ENCODE measurements around the gene FGF2.
"Not testable (repeated sequence)": the region's sequence is repeated elsewhere in the genome, so short reads cannot be mapped to it uniquely, and the experiment has no call there.

Gene FGF2

GRCh38 chr4:122847931-122848330, 21.3 kb downstream of the FGF2 start:
- H4K20me1 ChIP-seq (ENCODE audit: insufficient read depth), result no peaks in the 10 kb centered on the region; the same call in 1 of the 2 replicates
- H2AFZ ChIP-seq (ENCODE audit: low read depth), result no peak overlapping the region
- no peak overlapping the region for H3K4me3 ChIP-seq (IDR thresholded peaks at IDR 0.05; ENCODE audit: insufficient read depth, low read depth, low read length)
- TF ChIP-seq CTCF (conservative IDR thresholded peaks at IDR 0.05; ENCODE audit: low read depth, low read length), result no peak
- no peak overlapping the region for H3K9ac ChIP-seq
- H3K4me2 ChIP-seq, result no peak overlapping the region
- H3K79me2 ChIP-seq (ENCODE audit: insufficient read depth, low read depth), result no peaks in the 10 kb centered on the region
- no peak overlapping the region for H3K27ac ChIP-seq
- H3K4me1 ChIP-seq (ENCODE audit: low read depth, poor library complexity, severe bottlenecking), result peaks cover 12% of the 10 kb centered on the region
- H3K27me3 ChIP-seq (ENCODE audit: insufficient read depth, low read depth), result no peaks in the 10 kb centered on the region
- no peaks in the 10 kb centered on the region for H3K36me3 ChIP-seq (ENCODE audit: insufficient read depth)

- not testable (repeated sequence) for H3K4me3 ChIP-seq (IDR thresholded peaks at IDR 0.05; ENCODE audit: insufficient read depth, low read depth, low read length); H3K4me2 ChIP-seq; H4K20me1 ChIP-seq (ENCODE audit: insufficient read depth); H3K9ac ChIP-seq; H3K36me3 ChIP-seq (ENCODE audit: insufficient read depth); H3K27me3 ChIP-seq (ENCODE audit: insufficient read depth, low read depth); H2AFZ ChIP-seq (ENCODE audit: low read depth); H3K79me2 ChIP-seq (ENCODE audit: insufficient read depth, low read depth); H3K27ac ChIP-seq
- peaks cover 12% of the 10 kb centered on the region for H3K4me1 ChIP-seq (ENCODE audit: low read depth, poor library complexity, severe bottlenecking)
Observed at GRCh38 chr4:122849789-122850188, 23.2 kb downstream of the FGF2 start.

GRCh38 chr4:122851568-122851967, 24.9 kb downstream of the FGF2 start:
- H2AFZ ChIP-seq (ENCODE audit: low read depth), result no peak overlapping the region
- no peak for TF ChIP-seq CTCF (conservative IDR thresholded peaks at IDR 0.05; ENCODE audit: low read depth, low read length)
- no peaks in the 10 kb centered on the region for H3K79me2 ChIP-seq (ENCODE audit: insufficient read depth, low read depth)
- no peak overlapping the region for H3K4me3 ChIP-seq (IDR thresholded peaks at IDR 0.05; ENCODE audit: insufficient read depth, low read depth, low read length)
- no peaks in the 10 kb centered on the region for H3K27me3 ChIP-seq (ENCODE audit: insufficient read depth, low read depth)
- peaks cover 15% of the 10 kb centered on the region for H3K4me1 ChIP-seq (ENCODE audit: low read depth, poor library complexity, severe bottlenecking)
- no peak overlapping the region for H3K27ac ChIP-seq
- no peak overlapping the region for H3K4me2 ChIP-seq
- no peak overlapping the region for H3K9ac ChIP-seq
- no peaks in the 10 kb centered on the region; the same call in 1 of the 2 replicates for H4K20me1 ChIP-seq (ENCODE audit: insufficient read depth)
- H3K36me3 ChIP-seq (ENCODE audit: insufficient read depth), result no peaks in the 10 kb centered on the region

GRCh38 chr4:122854447-122855352, 28.1 kb downstream of the FGF2 start:
- H3K36me3 ChIP-seq (ENCODE audit: insufficient read depth), result no peaks in the 10 kb centered on the region
- no peaks in the 10 kb centered on the region for H3K27me3 ChIP-seq (ENCODE audit: insufficient read depth, low read depth)
- H3K27ac ChIP-seq, result no peak overlapping the region
- no peak overlapping the region for H3K9ac ChIP-seq
- H3K79me2 ChIP-seq (ENCODE audit: insufficient read depth, low read depth), result no peaks in the 10 kb centered on the region
- no peak for TF ChIP-seq CTCF (conservative IDR thresholded peaks at IDR 0.05; ENCODE audit: low read depth, low read length)
- H3K4me3 ChIP-seq (IDR thresholded peaks at IDR 0.05; ENCODE audit: insufficient read depth, low read depth, low read length), result no peak overlapping the region
- H4K20me1 ChIP-seq (ENCODE audit: insufficient read depth), result no peaks in the 10 kb centered on the region; the same call in 1 of the 2 replicates
- no peak overlapping the region for H2AFZ ChIP-seq (ENCODE audit: low read depth)
- H3K4me2 ChIP-seq, result no peak overlapping the region
- peaks cover 15% of the 10 kb centered on the region for H3K4me1 ChIP-seq (ENCODE audit: low read depth, poor library complexity, severe bottlenecking)

GRCh38 chr4:122855353-122855890, 28.8 kb downstream of the FGF2 start:
- Histone ChIP-seq H2AFZ (ENCODE audit: low read depth) (no peak overlapping the region), H3K9ac (no peak overlapping the region), H3K27ac (no peak overlapping the region), H3K4me3 (IDR thresholded peaks at IDR 0.05; ENCODE audit: insufficient read depth, low read depth, low read length) (no peak overlapping the region), H3K4me2 (no peak overlapping the region), H4K20me1 (ENCODE audit: insufficient read depth) (no peaks in the 10 kb centered on the region; the same call in 1 of the 2 replicates), H3K36me3 (ENCODE audit: insufficient read depth) (no peaks in the 10 kb centered on the region), H3K27me3 (ENCODE audit: insufficient read depth, low read depth) (no peaks in the 10 kb centered on the region), H3K79me2 (ENCODE audit: insufficient read depth, low read depth) (no peaks in the 10 kb centered on the region), H3K4me1 (ENCODE audit: low read depth, poor library complexity, severe bottlenecking) (peaks cover 15% of the 10 kb centered on the region)
- TF ChIP-seq CTCF (conservative IDR thresholded peaks at IDR 0.05; ENCODE audit: low read depth, low read length), result no peak
